ENCODE data around the gene EPHB3.

DNA sequence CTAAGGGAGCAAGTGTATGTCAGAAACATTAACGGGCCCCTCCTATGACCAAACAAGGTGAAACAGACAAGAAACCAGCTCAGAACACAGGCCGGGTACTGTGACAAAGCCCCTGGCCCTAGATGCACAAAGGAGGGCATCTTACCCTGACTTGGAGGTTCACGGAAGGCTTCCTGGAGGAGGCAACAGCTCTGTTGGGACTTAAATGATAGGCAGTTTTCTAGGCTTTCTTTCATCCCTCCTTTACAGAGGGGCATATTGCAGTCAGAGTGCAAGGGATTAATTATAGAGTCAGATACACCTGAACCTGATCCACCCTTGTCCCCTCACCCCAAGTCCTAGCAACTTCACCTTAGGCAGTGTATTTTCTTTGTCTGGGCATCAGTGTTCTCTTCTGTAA is 8.4 kb downstream of the EPHB3 start:
- TF ChIP-seq CTCF (IDR thresholded peaks at IDR 0.05) (no peak), EP300 (IDR thresholded peaks at IDR 0.05) (no peak), POLR2AphosphoS5 (IDR thresholded peaks at IDR 0.05) (no peak), POLR2A (IDR thresholded peaks at IDR 0.05) (no peak)
